Liver (tissue), 9 donors: ENCODE results near the gene PARD3. TPM values are rescaled to one million over a fixed set of nuclear protein-coding genes. Genes with fewer than 3 reads are reported as not detected.
A peak's percentile ranks its signal among the peaks of the same experiment; 100 is the strongest.

ENCODE experiments used
- DNase-seq: peaks from one replicate; pipeline ENCODE4 v3.0.0-alpha.2; 2017; ENCODE audit warnings: low spot score
- H3K27ac ChIP-seq, 2 donors: one replicate each; pipeline ENCODE4 v1.7.0; 2013; ENCODE audit warnings: inconsistent platforms in 2 of 2, low read length in 2 of 2, control low read depth in 1 of 2, low read depth in 1 of 2, mild to moderate bottlenecking in 1 of 2
- H3K27me3 ChIP-seq, 4 donors: one replicate each; pipeline versions ENCODE4 v1.6.1 to v1.7.0; 2013; ENCODE audit warnings: low read length in 3 of 4, inconsistent platforms in 1 of 4, mild to moderate bottlenecking in 1 of 4, moderate library complexity in 1 of 4; ENCODE audit not compliant: control insufficient read depth in 4 of 4, insufficient read depth in 4 of 4
- H3K36me3 ChIP-seq, 4 donors: one replicate each; pipeline versions ENCODE4 v1.6.1 to v1.7.0; 2013; ENCODE audit warnings: low read length in 3 of 4, mild to moderate bottlenecking in 3 of 4, low read depth in 1 of 4, moderate library complexity in 1 of 4; ENCODE audit not compliant: control insufficient read depth in 4 of 4, insufficient read depth in 3 of 4
- H3K4me1 ChIP-seq, 4 donors: one replicate each; pipeline versions ENCODE4 v1.6.1 to v1.7.0; 2013; ENCODE audit warnings: low read length in 3 of 4, mild to moderate bottlenecking in 3 of 4, moderate library complexity in 1 of 4; ENCODE audit not compliant: control insufficient read depth in 4 of 4, insufficient read depth in 4 of 4
- H3K4me3 ChIP-seq, 3 donors: one replicate each; pipeline versions ENCODE4 v1.6.1 to v1.7.0; 2013; ENCODE audit warnings: low read length in 3 of 3, control low read depth in 1 of 3, low read depth in 1 of 3, mild to moderate bottlenecking in 1 of 3
- H3K9ac ChIP-seq, 2 donors: one replicate each; pipeline ENCODE4 v1.7.0; 2013; ENCODE audit warnings: low read length in 2 of 2, mild to moderate bottlenecking in 2 of 2, moderate library complexity in 2 of 2, control low read depth in 1 of 2, low read depth in 1 of 2
- H3K9me3 ChIP-seq, 4 donors: one replicate each; pipeline versions ENCODE4 v1.6.1 to v1.7.0; 2013; ENCODE audit warnings: low read length in 3 of 4; ENCODE audit not compliant: control insufficient read depth in 4 of 4
- EGR1 ChIP-seq, 2 donors: IDR thresholded peaks; 2 replicates each; pipeline ENCODE4 v1.6.1; 2016 to 2018; ENCODE audit warnings: antibody characterized with exemption in 2 of 2, low read depth in 2 of 2
- FOXA1 ChIP-seq: IDR thresholded peaks from 2 replicates; pipeline ENCODE4 v1.6.1; 2016; ENCODE audit warnings: antibody characterized with exemption
- FOXA2 ChIP-seq: IDR thresholded peaks from 2 replicates; pipeline ENCODE4 v1.6.1; 2016; ENCODE audit warnings: antibody characterized with exemption
- GABPA ChIP-seq, 2 donors: IDR thresholded peaks in 1 of 2; conservative IDR thresholded peaks in 1 of 2; 2 replicates each; pipeline ENCODE4 v1.6.1; 2016; ENCODE audit warnings: antibody characterized with exemption in 2 of 2, mild to moderate bottlenecking in 1 of 2, moderate library complexity in 1 of 2
- HNF4A ChIP-seq, 2 donors: conservative IDR thresholded peaks; 2 replicates each; pipeline ENCODE4 v1.6.1; 2016; ENCODE audit warnings: antibody characterized with exemption in 2 of 2, mild to moderate bottlenecking in 2 of 2
- HNF4G ChIP-seq: IDR thresholded peaks from 2 replicates; pipeline ENCODE4 v1.6.1; 2016; ENCODE audit warnings: antibody characterized with exemption
- JUND ChIP-seq, 2 donors: IDR thresholded peaks; 2 replicates each; pipeline ENCODE4 v1.6.1; 2016; ENCODE audit warnings: antibody characterized with exemption in 2 of 2
- NR2F2 ChIP-seq: IDR thresholded peaks from 2 replicates; pipeline ENCODE4 v1.6.1; 2016; ENCODE audit warnings: antibody characterized with exemption
- RAD21 ChIP-seq, 2 donors: IDR thresholded peaks; 2 replicates each; pipeline ENCODE4 v1.6.1; 2016; ENCODE audit warnings: antibody characterized with exemption in 2 of 2, mild to moderate bottlenecking in 2 of 2
- REST ChIP-seq: IDR thresholded peaks from 2 replicates; pipeline ENCODE4 v1.6.1; 2016; ENCODE audit warnings: antibody characterized with exemption, mild to moderate bottlenecking
- RXRA ChIP-seq, 2 donors: IDR thresholded peaks; 2 replicates each; pipeline ENCODE4 v1.6.1; 2017 to 2018; ENCODE audit warnings: antibody characterized with exemption in 2 of 2, mild to moderate bottlenecking in 1 of 2
- SP1 ChIP-seq: IDR thresholded peaks from 2 replicates; pipeline ENCODE4 v1.6.1; 2018; ENCODE audit warnings: antibody characterized with exemption, mild to moderate bottlenecking
- TAF1 ChIP-seq: conservative IDR thresholded peaks from 2 replicates; pipeline ENCODE4 v1.6.1; 2016; ENCODE audit warnings: antibody characterized with exemption, mild to moderate bottlenecking
- YY1 ChIP-seq: IDR thresholded peaks from 2 replicates; pipeline ENCODE4 v1.6.1; 2016; ENCODE audit warnings: antibody characterized with exemption, mild to moderate bottlenecking
- WGBS: extraction: QIAGEN DNeasy Blood & Tissue Kit; methylation state at CpG from one replicate; pipeline ENCODE4 v1.1.7; 2013; 5-methylcytosine and 5-hydroxymethylcytosine counted together
- polyA plus RNA-seq, 2 donors: library from polyadenylated mRNA; stranded (reverse) in 1 of 2; unstranded in 1 of 2; fragments of 200-250 nt in 1 of 2; fragments of >200 nt in 1 of 2; fragmentation: Nextera tagmentation in 1 of 2; extraction: Ambion mirVana in 1 of 2; gene quantifications; one replicate each; pipeline versions ENCODE4 v1.2.1 to v1.2.3, GENCODE V29; 2013 to 2015
- total RNA-seq, 2 donors: library from RNA; depleted of rRNA; stranded (reverse); fragments of >200 nt; gene quantifications; one replicate each; pipeline ENCODE4 v1.2.3, GENCODE V29; 2014
- TF ChIP-seq, protein P1 (sequence below): IDR thresholded peaks from 2 replicates; pipeline ENCODE4 v1.6.1; 2016; ENCODE audit warnings: antibody characterized with exemption
- TF ChIP-seq, protein P2 (sequence below): IDR thresholded peaks from 2 replicates; pipeline ENCODE4 v1.6.1; 2016; ENCODE audit warnings: antibody characterized with exemption
- TF ChIP-seq, protein P3 (sequence below): IDR thresholded peaks from 2 replicates; pipeline ENCODE4 v1.6.1; 2016; ENCODE audit warnings: antibody characterized with exemption
- TF ChIP-seq, protein P4 (sequence below): fragments of 150-350 bp; IDR thresholded peaks from 2 replicates; pipeline ENCODE4 v1.5.1; 2017; ENCODE audit warnings: improper control_type of control experiment, low read depth, low read length; ENCODE audit not compliant: missing input control
- donor health status: healthy.
- donor health status: healthy.
- donor health status: healthy.
- donor health status: healthy.
- donor health status: healthy.

Gene PARD3
- total and polyA plus RNA-seq, 4 donors: 12.3 to 43.8 (median 13.5) TPM

DNA sequence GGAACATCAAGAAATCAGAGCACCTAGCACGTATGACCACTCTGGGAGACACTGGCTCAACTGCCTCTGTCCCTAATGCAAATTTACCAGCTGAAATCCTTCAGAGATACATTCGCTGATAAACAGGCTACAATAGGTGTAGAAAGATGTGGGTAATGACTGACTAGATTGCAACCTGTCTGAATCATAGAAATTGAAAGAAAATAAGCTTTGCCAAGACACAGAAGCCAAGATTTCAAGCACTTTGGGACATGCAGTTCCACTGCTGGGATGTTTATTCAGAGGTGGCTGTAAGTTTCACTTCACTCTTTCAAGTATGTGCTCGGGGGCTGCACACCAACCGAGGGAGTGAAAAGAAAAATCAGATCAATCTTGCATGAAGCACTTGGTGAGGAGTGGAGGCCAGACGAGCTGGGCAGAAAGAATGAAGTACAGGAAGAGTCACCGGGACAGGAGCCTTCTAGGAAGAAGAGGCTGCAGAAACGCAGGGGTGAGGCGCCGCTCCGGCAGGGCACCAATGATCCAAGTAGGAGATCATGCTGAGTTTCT, 276.7 kb downstream of the PARD3 start:
- no peak for DNase-seq
- Histone ChIP-seq H3K9me3 (no peaks in the 10 kb centered on the region), H3K9ac (peak overlapping the region; percentile 6 to 48), H3K4me3 (peak overlapping the region in 2 of 3 donors; percentile 1 to 15), H3K4me1 (peaks cover 0 to 35% (median 26%) of the 10 kb centered on the region in 4 donors), H3K27ac (peak overlapping the region; percentile 63 to 92), H3K36me3 (no peaks in the 10 kb centered on the region), H3K27me3 (no peaks in the 10 kb centered on the region)
- 37% methylated on average over 10 of the region's 10 CpGs for WGBS
- TF ChIP-seq GABPA (IDR thresholded peaks at IDR 0.05 in 1 of 2, conservative IDR thresholded peaks at IDR 0.05 in 1 of 2): no peak
- no peak for TF ChIP-seq FOXA2
- TF ChIP-seq, protein P1, sequence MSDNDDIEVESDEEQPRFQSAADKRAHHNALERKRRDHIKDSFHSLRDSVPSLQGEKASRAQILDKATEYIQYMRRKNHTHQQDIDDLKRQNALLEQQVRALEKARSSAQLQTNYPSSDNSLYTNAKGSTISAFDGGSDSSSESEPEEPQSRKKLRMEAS: no peak
- TF ChIP-seq NR2F2: no peak
- no peak for TF ChIP-seq JUND (IDR thresholded peaks at IDR 0.05)
- TF ChIP-seq, protein P2, sequence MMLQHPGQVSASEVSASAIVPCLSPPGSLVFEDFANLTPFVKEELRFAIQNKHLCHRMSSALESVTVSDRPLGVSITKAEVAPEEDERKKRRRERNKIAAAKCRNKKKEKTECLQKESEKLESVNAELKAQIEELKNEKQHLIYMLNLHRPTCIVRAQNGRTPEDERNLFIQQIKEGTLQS: no peak
- TF ChIP-seq HNF4G: no peak
- no peak for TF ChIP-seq YY1
- no peak for TF ChIP-seq FOXA1
- no peak for TF ChIP-seq RAD21 (IDR thresholded peaks at IDR 0.05)
- no peak for TF ChIP-seq RXRA (IDR thresholded peaks at IDR 0.05)
- TF ChIP-seq TAF1: no peak
- no peak for TF ChIP-seq SP1

DNA sequence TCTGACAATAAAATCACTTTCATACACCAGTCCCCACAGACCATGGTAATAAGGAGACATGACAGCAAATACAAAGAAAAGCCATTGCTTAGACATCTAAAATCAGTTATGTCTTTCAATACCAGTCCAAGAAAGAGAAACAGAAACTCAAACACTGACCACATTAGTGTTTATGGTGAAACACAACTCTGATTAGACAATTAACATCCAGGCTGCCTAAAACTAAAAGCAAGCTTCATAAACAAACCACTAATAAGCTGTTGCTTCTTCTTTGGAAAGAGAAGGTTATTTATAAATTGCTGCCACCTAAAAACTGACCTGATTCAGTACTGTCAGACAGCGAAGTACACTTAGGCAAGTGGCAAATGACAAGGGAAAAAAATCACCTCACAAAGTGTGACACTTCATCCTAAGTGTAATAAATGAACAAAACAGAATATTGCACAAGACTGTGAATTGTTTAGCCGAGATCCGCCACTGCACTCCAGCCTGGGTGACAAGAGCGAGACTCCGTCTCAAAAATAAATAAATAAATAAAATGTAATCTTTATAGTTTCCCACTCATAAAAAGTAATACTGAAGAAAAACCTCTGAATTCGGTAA, 277.4 kb downstream of the PARD3 start:
- no peaks in the 10 kb centered on the region for H3K27me3 ChIP-seq
- WGBS: 46% methylated on average over 6 of the region's 6 CpGs
- peak overlapping the region; percentile 42 to 48 for H3K9ac ChIP-seq
- H3K36me3 ChIP-seq: no peaks in the 10 kb centered on the region
- H3K4me3 ChIP-seq: peak overlapping the region in 1 of 3 donors; percentile 15
- TF ChIP-seq RXRA (IDR thresholded peaks at IDR 0.05) (no peak), SP1 (no peak), EGR1 (IDR thresholded peaks at IDR 0.05; ENCODE audit: low read depth in 2 of 2) (no peak), RAD21 (IDR thresholded peaks at IDR 0.05) (no peak), HNF4A (conservative IDR thresholded peaks at IDR 0.05) (no peak), GABPA (IDR thresholded peaks at IDR 0.05 in 1 of 2, conservative IDR thresholded peaks at IDR 0.05 in 1 of 2) (no peak), HNF4G (no peak), FOXA1 (no peak), REST (no peak), FOXA2 (no peak), YY1 (no peak), JUND (IDR thresholded peaks at IDR 0.05) (no peak), NR2F2 (no peak), TAF1 (no peak)
- TF ChIP-seq, protein P1: no peak
- TF ChIP-seq, protein P3, sequence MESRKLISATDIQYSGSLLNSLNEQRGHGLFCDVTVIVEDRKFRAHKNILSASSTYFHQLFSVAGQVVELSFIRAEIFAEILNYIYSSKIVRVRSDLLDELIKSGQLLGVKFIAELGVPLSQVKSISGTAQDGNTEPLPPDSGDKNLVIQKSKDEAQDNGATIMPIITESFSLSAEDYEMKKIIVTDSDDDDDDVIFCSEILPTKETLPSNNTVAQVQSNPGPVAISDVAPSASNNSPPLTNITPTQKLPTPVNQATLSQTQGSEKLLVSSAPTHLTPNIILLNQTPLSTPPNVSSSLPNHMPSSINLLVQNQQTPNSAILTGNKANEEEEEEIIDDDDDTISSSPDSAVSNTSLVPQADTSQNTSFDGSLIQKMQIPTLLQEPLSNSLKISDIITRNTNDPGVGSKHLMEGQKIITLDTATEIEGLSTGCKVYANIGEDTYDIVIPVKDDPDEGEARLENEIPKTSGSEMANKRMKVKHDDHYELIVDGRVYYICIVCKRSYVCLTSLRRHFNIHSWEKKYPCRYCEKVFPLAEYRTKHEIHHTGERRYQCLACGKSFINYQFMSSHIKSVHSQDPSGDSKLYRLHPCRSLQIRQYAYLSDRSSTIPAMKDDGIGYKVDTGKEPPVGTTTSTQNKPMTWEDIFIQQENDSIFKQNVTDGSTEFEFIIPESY: no peak
- TF ChIP-seq, protein P4, sequence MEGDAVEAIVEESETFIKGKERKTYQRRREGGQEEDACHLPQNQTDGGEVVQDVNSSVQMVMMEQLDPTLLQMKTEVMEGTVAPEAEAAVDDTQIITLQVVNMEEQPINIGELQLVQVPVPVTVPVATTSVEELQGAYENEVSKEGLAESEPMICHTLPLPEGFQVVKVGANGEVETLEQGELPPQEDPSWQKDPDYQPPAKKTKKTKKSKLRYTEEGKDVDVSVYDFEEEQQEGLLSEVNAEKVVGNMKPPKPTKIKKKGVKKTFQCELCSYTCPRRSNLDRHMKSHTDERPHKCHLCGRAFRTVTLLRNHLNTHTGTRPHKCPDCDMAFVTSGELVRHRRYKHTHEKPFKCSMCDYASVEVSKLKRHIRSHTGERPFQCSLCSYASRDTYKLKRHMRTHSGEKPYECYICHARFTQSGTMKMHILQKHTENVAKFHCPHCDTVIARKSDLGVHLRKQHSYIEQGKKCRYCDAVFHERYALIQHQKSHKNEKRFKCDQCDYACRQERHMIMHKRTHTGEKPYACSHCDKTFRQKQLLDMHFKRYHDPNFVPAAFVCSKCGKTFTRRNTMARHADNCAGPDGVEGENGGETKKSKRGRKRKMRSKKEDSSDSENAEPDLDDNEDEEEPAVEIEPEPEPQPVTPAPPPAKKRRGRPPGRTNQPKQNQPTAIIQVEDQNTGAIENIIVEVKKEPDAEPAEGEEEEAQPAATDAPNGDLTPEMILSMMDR: no peak
- TF ChIP-seq, protein P2: no peak
- H3K9me3 ChIP-seq: no peaks in the 10 kb centered on the region
- DNase-seq: no peak
- peaks cover 0 to 35% (median 26%) of the 10 kb centered on the region in 4 donors for H3K4me1 ChIP-seq
- peak overlapping the region; percentile 63 to 92 for H3K27ac ChIP-seq
